Stimulated activated CD4-positive, alpha-beta T cell treated with anti-CD3 and anti-CD28 coated beads, Interleukin-1b, Interleukin-23, amount 100 ng/mL, for 24 hours (primary cell): ENCODE data around the gene UTS2.

Experiments used
- DNase-seq, 4 experiments: peaks; one replicate each; pipeline ENCODE4 v3.0.0-alpha.2; 2020; ENCODE audit warnings: low read depth in 4 of 4, low spot score in 1 of 4

UTS2 gene

GRCh38 chr1:7852804-7853683 lies at the start of gene UTS2:
Gene UTS2 (minus strand): TSS chr1:7853065. CDS start chr1:7853003, 62 bp downstream.
- no peak for DNase-seq

- no peak for DNase-seq
Observed at GRCh38 chr1:7899741-7900140, 46.9 kb upstream of the UTS2 start.

GRCh38 chr1:7898962-7899361 lies 46.1 kb upstream of the UTS2 start:
- no peak for DNase-seq

- DNase-seq = no peak
Observed at GRCh38 chr1:7896994-7897393, 44.1 kb upstream of the UTS2 start.

GRCh38 chr1:7893529-7894180 lies 40.8 kb upstream of the UTS2 start:
- DNase-seq = no peak

GRCh38 chr1:7891804-7892203 lies 38.9 kb upstream of the UTS2 start:
- DNase-seq = no peak

GRCh38 chr1:7890853-7891252 lies 38.0 kb upstream of the UTS2 start:
- DNase-seq = no peak

- no peak for DNase-seq
Observed at GRCh38 chr1:7888248-7889081, 35.6 kb upstream of the UTS2 start.

GRCh38 chr1:7886405-7886745 lies 33.5 kb upstream of the UTS2 start:
- DNase-seq = no peak

- peak in 2 of 4 experiments; percentile 12 for DNase-seq
Observed at GRCh38 chr1:7885513-7886404, 32.9 kb upstream of the UTS2 start.

- no peak for DNase-seq
Observed at GRCh38 chr1:7884757-7885156, 31.9 kb upstream of the UTS2 start.

GRCh38 chr1:7879228-7879627 lies 26.4 kb upstream of the UTS2 start:
- no peak for DNase-seq

- DNase-seq = no peak
Observed at GRCh38 chr1:7878027-7878426, 25.2 kb upstream of the UTS2 start.

GRCh38 chr1:7873801-7874795 lies 21.2 kb upstream of the UTS2 start:
- DNase-seq = no peak

GRCh38 chr1:7871136-7871535 lies 18.3 kb upstream of the UTS2 start:
- no peak for DNase-seq

- no peak for DNase-seq
Observed at GRCh38 chr1:7869136-7869920, 16.5 kb upstream of the UTS2 start.

- no peak for DNase-seq
Observed at GRCh38 chr1:7868070-7868780, 15.4 kb upstream of the UTS2 start.

- DNase-seq = no peak
Observed at GRCh38 chr1:7865978-7866377, 13.1 kb upstream of the UTS2 start.
